ENCODE measurements around the gene DHDH.
"Not testable (repeated sequence)": the region's sequence is repeated elsewhere in the genome, so short reads cannot be mapped to it uniquely, and the experiment has no call there.

DNA sequence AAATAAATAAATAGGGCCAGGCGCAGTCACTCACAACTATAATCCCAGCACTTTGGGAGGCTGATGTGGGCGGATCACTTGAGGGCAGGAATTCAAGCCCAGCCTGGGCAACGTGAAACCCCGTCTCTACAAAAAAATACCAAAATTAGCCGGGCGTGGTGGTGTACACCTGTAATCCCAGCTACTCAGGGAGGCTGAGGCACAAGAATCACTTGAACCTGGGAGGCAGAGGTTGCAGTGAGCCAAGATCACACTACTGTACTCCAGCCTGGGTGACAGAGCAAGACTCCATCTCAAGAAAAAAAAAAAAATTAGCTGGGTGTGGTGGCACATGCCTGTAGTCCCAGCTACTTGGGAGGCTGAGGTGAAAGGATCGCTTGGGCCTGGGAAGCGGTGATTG lies 7.6 kb upstream of the DHDH start:
- TF ChIP-seq POLR2AphosphoS5 (IDR thresholded peaks at IDR 0.05; ENCODE audit: low read depth); EZH2phosphoT487 (IDR thresholded peaks at IDR 0.05; ENCODE audit: unreplicated experiment): not testable (repeated sequence)
- TF ChIP-seq, protein P1, sequence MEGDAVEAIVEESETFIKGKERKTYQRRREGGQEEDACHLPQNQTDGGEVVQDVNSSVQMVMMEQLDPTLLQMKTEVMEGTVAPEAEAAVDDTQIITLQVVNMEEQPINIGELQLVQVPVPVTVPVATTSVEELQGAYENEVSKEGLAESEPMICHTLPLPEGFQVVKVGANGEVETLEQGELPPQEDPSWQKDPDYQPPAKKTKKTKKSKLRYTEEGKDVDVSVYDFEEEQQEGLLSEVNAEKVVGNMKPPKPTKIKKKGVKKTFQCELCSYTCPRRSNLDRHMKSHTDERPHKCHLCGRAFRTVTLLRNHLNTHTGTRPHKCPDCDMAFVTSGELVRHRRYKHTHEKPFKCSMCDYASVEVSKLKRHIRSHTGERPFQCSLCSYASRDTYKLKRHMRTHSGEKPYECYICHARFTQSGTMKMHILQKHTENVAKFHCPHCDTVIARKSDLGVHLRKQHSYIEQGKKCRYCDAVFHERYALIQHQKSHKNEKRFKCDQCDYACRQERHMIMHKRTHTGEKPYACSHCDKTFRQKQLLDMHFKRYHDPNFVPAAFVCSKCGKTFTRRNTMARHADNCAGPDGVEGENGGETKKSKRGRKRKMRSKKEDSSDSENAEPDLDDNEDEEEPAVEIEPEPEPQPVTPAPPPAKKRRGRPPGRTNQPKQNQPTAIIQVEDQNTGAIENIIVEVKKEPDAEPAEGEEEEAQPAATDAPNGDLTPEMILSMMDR (conservative IDR thresholded peaks at IDR 0.05; ENCODE audit: low read depth in 2 of 2): not testable (repeated sequence)
- TF ChIP-seq, protein P2, sequence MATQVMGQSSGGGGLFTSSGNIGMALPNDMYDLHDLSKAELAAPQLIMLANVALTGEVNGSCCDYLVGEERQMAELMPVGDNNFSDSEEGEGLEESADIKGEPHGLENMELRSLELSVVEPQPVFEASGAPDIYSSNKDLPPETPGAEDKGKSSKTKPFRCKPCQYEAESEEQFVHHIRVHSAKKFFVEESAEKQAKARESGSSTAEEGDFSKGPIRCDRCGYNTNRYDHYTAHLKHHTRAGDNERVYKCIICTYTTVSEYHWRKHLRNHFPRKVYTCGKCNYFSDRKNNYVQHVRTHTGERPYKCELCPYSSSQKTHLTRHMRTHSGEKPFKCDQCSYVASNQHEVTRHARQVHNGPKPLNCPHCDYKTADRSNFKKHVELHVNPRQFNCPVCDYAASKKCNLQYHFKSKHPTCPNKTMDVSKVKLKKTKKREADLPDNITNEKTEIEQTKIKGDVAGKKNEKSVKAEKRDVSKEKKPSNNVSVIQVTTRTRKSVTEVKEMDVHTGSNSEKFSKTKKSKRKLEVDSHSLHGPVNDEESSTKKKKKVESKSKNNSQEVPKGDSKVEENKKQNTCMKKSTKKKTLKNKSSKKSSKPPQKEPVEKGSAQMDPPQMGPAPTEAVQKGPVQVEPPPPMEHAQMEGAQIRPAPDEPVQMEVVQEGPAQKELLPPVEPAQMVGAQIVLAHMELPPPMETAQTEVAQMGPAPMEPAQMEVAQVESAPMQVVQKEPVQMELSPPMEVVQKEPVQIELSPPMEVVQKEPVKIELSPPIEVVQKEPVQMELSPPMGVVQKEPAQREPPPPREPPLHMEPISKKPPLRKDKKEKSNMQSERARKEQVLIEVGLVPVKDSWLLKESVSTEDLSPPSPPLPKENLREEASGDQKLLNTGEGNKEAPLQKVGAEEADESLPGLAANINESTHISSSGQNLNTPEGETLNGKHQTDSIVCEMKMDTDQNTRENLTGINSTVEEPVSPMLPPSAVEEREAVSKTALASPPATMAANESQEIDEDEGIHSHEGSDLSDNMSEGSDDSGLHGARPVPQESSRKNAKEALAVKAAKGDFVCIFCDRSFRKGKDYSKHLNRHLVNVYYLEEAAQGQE (IDR thresholded peaks at IDR 0.05; ENCODE audit: unreplicated experiment): not testable (repeated sequence)

Measured in GM23338 (cell line).